GM12878 (cell line): ENCODE results near the gene POLE2. TPM values are rescaled to one million over a fixed set of nuclear protein-coding genes. Genes with fewer than 3 reads are reported as not detected.

Experiments used
- EP300 ChIP-seq, 2 experiments: fragments of 150-350 bp in 1 of 2; IDR thresholded peaks; 2 replicates each; pipeline ENCODE4 v1.6.1; 2011 to 2012; ENCODE audit warnings: low read depth in 2 of 2, low read length in 2 of 2, borderline replicate concordance in 1 of 2, improper control_type of control experiment in 1 of 2, inconsistent platforms in 1 of 2; ENCODE audit not compliant: control insufficient read depth in 1 of 2
- EZH2 ChIP-seq: IDR thresholded peaks from 2 replicates; pipeline ENCODE4 v1.6.1; 2012; ENCODE audit warnings: low read depth, mild to moderate bottlenecking, control low read depth, inconsistent platforms, low read length, borderline replicate concordance; ENCODE audit not compliant: control insufficient read depth
- GATAD2B ChIP-seq: fragments of 450-650 bp; conservative IDR thresholded peaks from 2 replicates; pipeline ENCODE4 v1.6.1; 2017; ENCODE audit warnings: low read depth, mild to moderate bottlenecking, moderate library complexity
- MYC ChIP-seq: IDR thresholded peaks from 2 replicates; pipeline ENCODE4 v1.6.1; 2011; ENCODE audit warnings: mild to moderate bottlenecking, low read length, moderate library complexity, inconsistent platforms; ENCODE audit not compliant: insufficient read depth, insufficient replicate concordance, insufficient read length, severe bottlenecking
- NFIC ChIP-seq: IDR thresholded peaks from 2 replicates; pipeline ENCODE4 v1.6.1; 2012; ENCODE audit warnings: low read depth, mild to moderate bottlenecking, inconsistent platforms, low read length, moderate library complexity
- NFYA ChIP-seq: IDR thresholded peaks from 2 replicates; pipeline ENCODE4 v1.6.1; 2011; ENCODE audit warnings: low read depth, mild to moderate bottlenecking, low read length, improper control_type of control experiment, borderline replicate concordance
- PML ChIP-seq: IDR thresholded peaks from 2 replicates; pipeline ENCODE4 v1.6.1; 2012; ENCODE audit warnings: low read length, inconsistent platforms
- POLR2AphosphoS2 ChIP-seq: IDR thresholded peaks from 2 replicates; pipeline ENCODE4 v1.6.1; 2011; ENCODE audit warnings: low read depth, mild to moderate bottlenecking, low read length, improper control_type of control experiment, moderate library complexity
- RAD21 ChIP-seq: IDR thresholded peaks from 2 replicates; pipeline ENCODE4 v1.6.1; 2011; ENCODE audit warnings: mild to moderate bottlenecking, low read depth, low read length, moderate library complexity; ENCODE audit not compliant: insufficient read depth
- RELA ChIP-seq: fragments of 450-650 bp; IDR thresholded peaks from 2 replicates; pipeline ENCODE4 v1.8.0; 2014; ENCODE audit warnings: borderline replicate concordance; ENCODE audit not compliant: partially characterized antibody
- RELB ChIP-seq: fragments of 450-650 bp; IDR thresholded peaks from 2 replicates; pipeline ENCODE4 v1.6.1; 2017; ENCODE audit warnings: low read depth, mild to moderate bottlenecking, moderate library complexity
- SMAD5 ChIP-seq: IDR thresholded peaks from 2 replicates; pipeline ENCODE4 v1.6.1; 2016; ENCODE audit warnings: antibody characterized with exemption, low read depth
- TBL1XR1 ChIP-seq: IDR thresholded peaks from 2 replicates; pipeline ENCODE4 v1.6.1; 2012; ENCODE audit warnings: low read depth, low read length, improper control_type of control experiment
- TCF12 ChIP-seq: IDR thresholded peaks from 2 replicates; pipeline ENCODE4 v1.6.1; 2011; ENCODE audit warnings: low read depth, mild to moderate bottlenecking, low read length
- USF1 ChIP-seq: IDR thresholded peaks from 2 replicates; pipeline ENCODE4 v1.6.1; 2011; ENCODE audit warnings: borderline replicate concordance, low read depth, mild to moderate bottlenecking, moderate library complexity, mixed read lengths, low read length; ENCODE audit not compliant: insufficient read depth; ENCODE audit errors: extremely low read length
- ZBTB4 ChIP-seq: fragments of 450-650 bp; formaldehyde crosslinking; IDR thresholded peaks from 2 replicates; pipeline ENCODE4 v1.4.0; 2022; ENCODE audit warnings: mild to moderate bottlenecking, moderate library complexity
- ZNF217 ChIP-seq: fragments of 450-650 bp; IDR thresholded peaks from 2 replicates; pipeline ENCODE4 v1.6.1; 2017; ENCODE audit warnings: antibody characterized with exemption, mild to moderate bottlenecking
- ZNF592 ChIP-seq: fragments of 450-650 bp; IDR thresholded peaks from 2 replicates; pipeline ENCODE4 v1.6.1; 2017; ENCODE audit warnings: mild to moderate bottlenecking, moderate library complexity
- polyA plus RNA-seq, 11 experiments: library from polyadenylated mRNA; depleted of rRNA in 4 of 11; unstranded in 6 of 11; stranded (reverse) in 5 of 11; fragments of >200 nt; fragmentation: Nextera tagmentation in 4 of 11; fragmentation: Illumina TruSeq in 1 of 11; extraction: Ambion mirVana in 4 of 11; extraction: Trizol in 1 of 11; gene quantifications; 1 replicate in 1 of 11; 2 replicates in 10 of 11; pipeline versions ENCODE4 v1.2.1 to v1.2.3, GENCODE V29; 2011 to 2016; ENCODE audit warnings: inconsistent platforms in 2 of 11, missing spikeins in 2 of 11, low read depth in 1 of 11
- total RNA-seq, 4 experiments: library from RNA; depleted of rRNA in 3 of 4; stranded (reverse); fragments of >200 nt in 3 of 4; fragmentation: Illumina TruSeq in 1 of 4; extraction: Trizol in 1 of 4; gene quantifications; 2 replicates each; pipeline versions ENCODE4 v1.2.1 to v1.2.3, GENCODE V29; 2013 to 2021

POLE2 gene
- total and polyA plus RNA-seq, 10 of the 15 experiments (the other 5 are each of a cell fraction or from before 2014, with no cell fraction given), result 22.0 to 45.6 (median 38.8) TPM

- TF ChIP-seq EP300 (IDR thresholded peaks at IDR 0.05; ENCODE audit: borderline replicate concordance in 1 of 2, control insufficient read depth in 1 of 2, low read depth in 2 of 2, low read length in 2 of 2) (no peak), TCF12 (no peak), RELA (no peak), TBL1XR1 (no peak), ZBTB4 (no peak), USF1 (no peak), PML (no peak), RELB (no peak), GATAD2B (no peak; the same call in 1 of the 2 replicates), SMAD5 (no peak), NFIC (no peak), NFYA (no peak), MYC (peak; percentile 21), POLR2AphosphoS2 (no peak), RAD21 (no peak), ZNF592 (no peak), EZH2 (no peak), ZNF217 (no peak)
These were observed 53.3 kb downstream of the POLE2 start, which contains the start of gene DNAAF2 (continued) for GRCh38 chr14:49634547-49635334.
